DMS79 treated with DMSO at 0.1 percent for 48 hours (cell line): Measurements from ENCODE around the gene MAGI2.
"Not testable (repeated sequence)": the region's sequence is repeated elsewhere in the genome, so short reads cannot be mapped to it uniquely, and the experiment has no call there.

Source experiments
- DNase-seq: peaks from one replicate; lab custom pipeline; 2025; lab: John Stamatoyannopoulos, UW

MAGI2 gene

DNA sequence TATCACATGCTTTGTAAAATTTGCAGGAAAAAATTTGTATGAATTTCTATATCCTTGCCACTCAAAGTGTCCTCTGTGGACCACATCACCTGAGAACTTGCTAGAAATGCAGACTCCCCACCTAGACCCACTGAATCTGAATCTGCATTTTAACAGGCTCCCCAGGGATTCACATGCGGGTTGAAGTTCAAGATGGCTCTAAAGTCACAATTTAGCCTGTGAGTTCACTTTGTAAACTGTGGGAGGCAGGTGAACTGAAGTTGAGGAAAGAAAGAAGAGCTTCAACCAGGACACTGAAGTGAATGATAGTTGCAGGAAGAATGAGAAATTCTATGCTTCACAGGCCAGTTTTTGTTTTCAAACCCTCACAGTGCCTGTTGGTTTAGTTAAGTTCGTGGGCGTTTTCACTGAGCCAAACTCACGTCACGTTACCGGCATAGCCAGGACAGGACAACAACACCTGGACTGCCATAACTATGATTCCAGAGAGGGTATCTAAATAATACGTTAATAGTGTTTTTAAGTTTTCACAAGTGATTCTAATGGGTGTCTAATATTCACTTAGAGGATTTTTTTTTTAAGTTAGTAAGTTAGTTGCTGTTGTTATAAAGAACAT is 1414.9 kb downstream of the MAGI2 start:
- no peak for DNase-seq

DNA sequence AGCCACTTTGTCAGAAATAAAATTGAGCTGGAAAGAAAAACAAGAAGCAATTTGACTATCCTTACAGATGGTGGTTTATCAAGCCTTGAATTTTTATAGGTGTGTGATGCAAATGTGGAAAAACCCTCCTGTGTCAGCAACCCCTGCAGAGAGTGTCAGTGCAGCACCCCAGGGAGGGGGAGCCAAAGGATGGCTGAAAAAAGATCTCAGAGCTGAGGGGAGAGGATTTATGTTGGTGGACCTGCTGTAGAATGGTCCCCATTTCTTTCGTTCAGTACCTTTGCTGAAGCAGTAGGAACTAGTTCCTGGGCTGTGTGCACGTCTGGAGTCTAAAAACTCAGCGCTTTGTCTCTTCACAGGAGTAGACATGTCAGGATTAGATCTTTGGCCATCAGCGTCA is 1415.9 kb downstream of the MAGI2 start:
- no peak for DNase-seq

DNA sequence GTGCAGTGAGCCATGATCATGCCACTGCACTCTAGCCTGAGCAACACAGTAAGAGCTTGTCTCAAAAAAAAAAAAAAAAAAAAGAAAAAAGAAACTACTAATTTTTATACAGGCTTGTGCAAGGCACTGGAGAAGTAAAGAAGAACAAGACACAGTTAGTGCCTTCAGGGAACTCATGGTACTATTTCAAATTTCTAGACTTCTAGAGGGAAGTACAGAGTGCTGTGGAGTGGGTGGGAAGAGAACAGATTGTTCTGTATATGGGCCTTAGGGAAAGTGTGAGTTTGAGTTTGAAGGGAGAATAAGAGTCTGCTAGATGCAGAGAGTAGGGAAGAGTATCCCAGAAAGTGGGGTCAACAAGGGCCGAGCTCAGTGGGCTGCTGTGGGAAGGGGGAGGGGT is 1420.1 kb downstream of the MAGI2 start:
- no peak for DNase-seq

DNA sequence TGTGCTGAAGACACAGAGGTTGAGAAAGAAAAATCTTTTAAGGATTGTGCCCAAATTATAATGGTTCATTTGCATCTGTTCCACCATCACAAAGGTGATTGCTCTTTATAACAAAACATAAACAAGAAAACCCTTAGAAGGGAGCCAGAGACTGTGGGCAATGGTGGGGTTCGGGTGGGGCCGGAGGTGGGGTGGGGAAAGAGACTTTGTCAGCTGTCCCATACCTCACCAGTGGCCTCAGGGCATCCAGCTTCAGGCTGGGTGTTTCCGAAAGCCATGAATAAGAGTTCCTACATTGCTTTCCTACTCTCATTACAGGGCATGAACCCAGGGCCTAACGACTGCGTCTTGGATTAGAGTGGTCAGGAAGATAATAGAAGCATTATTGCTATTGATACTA is 1427.0 kb downstream of the MAGI2 start:
- no peak for DNase-seq

DNA sequence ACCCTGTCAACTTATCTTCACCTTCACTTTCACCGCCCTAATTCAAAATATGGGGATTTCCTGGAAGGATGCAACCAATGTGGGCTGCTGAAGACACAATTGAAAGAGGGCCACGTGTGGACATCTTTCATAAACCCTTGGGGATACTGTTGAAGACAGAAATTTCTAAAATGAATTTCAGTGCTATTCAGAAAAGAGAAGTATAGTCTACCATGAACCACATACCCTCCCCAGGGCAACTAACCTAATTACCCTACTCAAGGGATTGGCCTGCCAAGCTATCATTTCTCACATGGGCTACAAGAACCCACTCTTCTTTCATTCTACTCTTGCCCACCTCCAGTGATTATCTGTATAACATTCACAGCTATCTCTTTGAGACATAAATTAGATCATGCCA is 1428.9 kb downstream of the MAGI2 start:
- DNase-seq, result no peak

DNA sequence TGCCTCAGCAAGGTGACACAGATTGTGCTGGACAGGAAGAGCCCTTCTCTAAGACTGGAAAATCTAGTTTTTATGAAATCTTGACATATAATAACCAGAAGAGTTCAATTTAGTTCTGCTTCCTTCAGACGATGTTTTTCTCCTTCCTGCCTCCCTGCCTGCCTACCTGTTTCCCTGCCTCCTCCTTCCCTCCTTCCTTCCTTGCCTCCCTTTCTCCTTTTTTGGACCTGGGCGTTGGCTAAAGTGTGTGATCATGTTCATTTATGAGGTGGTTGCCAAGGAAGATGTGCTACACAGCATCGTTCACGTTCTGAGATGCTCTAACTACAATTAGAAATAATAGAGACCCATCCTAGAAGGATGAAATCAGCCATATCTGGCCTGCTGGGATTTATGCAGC is 1430.3 kb downstream of the MAGI2 start:
- no peak for DNase-seq

DNA sequence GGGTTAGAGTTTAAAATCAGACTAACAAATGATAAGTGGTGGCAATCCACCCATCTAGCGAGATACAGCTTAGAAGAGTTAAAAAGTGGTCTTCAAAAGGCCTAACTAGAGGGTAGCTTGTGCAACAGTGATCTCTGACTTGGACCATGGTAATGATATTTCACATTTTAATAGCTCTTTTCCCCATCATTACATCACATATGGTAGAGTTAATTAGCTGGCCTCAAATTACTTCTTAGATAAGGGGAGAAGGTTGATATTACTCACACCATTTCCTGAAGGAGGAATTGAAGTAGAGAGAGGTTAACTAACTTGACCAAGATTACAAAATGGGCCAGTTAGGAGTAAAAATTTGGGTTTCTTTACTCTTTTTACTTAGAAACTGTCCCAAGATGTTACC is 1431.3 kb downstream of the MAGI2 start:
- DNase-seq, result no peak

DNA sequence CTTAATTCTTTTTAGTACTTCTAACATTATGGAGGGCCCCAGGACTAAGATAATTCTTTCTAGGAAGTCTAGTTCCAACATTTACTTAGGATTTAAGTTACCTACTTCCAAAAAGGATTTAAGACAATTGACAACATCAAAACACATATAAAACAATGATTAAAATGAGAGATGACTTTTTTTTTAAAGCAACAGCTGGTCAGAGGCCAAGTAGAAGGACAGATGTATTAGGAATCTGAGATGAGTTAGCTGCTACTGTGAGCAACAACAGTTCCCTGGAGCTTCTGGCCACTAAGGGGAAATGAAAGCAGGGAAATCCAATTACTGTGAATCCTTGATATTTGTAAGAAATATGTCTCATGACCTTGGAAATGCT is 1432.6 kb downstream of the MAGI2 start:
- no peak for DNase-seq

DNA sequence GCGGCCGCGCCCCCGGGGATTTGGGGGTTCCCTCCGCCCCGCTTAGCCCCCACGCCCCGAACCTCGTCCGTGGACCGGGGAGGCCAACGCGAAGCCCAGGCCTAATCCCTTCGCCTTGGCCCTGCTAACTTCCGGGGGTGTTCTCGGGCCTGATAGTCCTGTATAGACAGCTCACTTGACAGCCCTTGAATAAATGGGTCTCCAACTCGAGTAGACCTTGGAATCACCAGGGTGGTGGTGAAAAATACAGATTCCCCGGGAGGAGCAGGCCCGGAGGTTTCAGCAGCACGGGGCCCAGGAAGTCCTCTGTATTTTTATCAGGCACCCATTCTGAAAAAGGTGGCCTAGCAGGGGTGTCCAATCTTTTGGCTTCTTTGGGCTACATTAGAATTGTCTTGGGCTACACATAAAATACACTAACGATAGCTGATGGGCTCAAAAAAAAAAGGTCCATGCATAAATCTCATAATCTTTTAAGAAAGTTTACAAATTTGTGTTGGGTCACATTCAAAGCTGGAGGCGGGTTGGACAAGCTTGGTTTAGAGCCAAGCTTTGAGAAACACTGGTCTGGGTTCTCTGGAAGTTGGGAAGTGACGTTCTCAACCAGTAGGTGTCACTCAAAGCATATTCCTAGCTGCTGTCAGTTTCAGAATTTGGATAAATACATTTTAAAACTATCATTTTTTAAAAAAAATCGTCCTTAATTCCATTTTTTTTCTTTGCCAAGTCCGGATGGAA is 1433.2 kb downstream of the MAGI2 start:
- DNase-seq, result peak; percentile 78

DNA sequence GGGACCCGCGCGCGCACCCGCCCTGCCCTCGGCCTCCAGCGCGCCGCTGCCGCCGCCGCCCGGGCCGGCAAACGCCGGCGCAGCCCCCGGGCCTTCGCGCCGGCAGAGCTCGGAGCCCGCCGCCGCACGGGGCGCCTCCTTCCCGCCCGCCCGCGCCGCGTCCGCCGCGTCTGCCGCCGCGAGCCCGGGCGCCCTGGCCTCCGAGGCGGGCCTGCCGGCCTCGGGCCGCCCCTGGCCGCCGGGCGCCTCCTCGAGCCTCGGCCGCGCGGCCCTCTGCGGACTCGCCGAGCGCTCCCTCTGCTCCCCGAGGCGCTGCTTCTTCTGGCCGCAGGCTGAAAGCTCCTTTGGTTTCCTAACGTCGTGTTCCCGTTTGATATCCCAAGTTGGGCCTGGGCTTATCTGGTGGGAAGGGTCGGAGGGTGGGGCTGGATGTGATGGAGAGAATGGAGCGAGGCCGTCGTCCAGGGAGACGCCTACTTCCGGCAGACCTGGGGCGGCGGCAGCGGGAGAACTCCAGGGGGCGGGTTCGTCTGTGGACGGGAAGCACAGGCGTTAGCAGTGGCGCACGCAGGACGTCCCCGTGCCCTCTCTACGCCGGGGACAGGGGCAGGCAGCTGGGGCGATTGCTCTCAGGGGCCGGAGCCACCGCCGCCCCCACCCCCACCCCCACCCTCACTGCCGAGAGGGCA is 1433.9 kb downstream of the MAGI2 start:
- DNase-seq, result peak; percentile 83

DNA sequence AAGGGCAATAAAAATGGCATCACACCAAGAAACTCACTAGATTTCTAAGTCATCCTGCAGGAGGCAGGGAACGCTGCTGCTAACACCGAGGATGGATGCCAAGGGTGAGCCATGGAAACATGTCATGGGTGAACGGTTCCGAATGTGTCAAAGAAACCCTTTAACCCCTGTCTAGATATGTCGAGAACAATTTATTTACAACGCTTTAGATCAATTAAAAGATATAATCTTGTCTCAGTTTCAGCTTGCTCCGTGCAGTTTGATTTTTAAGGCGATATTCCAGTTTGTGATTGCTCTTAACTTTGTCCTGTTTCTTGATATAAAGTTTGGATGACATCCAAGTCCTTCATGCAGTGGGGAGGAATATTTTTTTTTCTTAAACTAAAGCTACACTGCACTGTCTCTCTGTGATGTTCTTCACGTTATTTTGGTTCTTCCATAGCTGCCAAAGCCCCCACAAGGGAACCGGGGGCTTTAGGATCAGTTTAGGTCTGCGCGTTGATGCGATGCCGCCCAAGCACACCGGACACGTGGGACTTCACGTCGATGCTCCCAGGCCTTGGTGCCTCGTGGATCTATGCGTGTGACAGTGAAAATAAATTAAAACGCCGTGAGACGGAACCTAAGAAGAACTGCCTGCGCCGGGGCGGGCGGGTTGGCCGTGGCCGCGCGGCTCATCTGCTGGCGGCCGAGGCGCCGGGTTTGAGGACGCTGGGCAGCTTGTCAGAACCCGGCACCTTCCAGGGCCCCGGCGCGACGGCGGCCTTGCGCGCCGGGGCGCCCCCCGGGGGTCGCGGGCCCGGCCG is 1434.6 kb downstream of the MAGI2 start:
- peak; percentile 71 for DNase-seq

DNA sequence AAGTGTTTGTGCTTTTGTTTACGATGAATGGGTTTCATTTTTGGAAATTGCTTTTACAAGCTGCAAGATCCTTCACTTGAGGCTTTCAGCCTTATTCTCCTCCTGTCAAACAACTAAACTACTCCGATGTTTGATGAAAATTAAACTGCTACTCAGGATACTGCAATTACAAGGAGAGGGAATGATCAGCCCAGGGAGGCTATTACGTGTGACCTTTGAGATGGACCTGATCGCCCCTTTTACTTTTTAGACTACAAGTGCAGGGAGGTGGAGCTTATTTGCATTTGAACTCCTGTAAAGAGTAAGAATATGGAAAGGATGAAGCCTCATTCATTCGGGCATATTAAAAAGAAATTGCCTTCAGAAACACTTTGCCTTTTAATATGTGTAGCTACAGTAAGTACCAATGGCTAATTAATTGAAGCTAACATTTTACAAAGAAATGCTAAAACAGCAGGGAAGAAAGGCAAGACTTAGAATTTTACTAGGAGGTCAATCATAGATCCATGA is 1435.8 kb downstream of the MAGI2 start:
- no peak for DNase-seq

DNA sequence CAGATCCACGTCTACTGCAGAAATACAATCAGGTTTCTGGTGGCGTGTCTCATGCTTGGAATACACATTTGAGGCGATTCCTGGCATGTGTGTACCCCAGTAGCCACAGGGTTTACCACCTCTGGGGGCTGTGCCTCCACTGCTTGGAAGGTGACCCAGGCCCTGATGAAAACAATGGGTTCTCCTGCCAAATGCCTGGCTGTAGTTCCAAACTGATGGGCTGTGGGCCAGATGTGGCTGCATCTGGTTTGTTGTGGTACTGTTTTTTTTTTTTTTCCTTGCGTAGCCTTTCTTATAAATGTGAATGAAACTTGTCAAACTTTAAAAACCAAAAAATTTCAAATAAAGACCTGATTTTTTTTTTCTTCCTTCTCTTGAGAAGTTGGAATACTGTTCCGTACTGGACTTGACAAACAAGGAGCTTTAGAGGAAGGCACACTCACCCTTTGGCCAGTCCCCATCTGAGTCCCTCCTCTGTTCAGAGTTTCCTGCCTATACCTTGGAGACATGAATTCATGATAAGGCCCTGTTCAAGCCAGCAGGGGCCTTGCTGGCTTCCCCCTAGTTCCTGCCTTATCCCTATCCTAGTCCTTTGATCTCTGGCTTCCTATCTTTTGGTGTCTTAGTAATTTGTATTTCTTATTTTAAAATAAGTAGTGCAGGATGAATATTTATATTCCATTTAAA is 1437.8 kb downstream of the MAGI2 start:
- DNase-seq, result no peak

DNA sequence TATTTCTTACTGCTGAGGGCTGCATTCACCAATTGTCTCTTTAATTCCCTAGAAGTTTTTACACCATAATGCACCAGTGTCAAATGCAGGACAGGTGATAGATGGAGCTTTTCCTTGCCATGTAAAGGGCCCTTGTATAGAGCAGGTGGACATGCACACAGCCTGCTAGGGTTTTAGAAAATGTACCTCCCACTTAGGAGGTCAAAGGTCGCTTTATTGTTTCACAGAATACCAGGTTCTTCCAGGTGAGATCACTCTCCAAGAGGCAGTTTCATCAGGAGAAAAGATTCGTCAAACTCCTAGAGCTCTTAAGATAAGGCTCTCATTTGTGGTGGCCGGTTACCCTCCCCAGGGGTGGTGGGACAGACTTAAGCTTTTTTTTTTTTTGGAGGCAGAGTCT is 1439.1 kb downstream of the MAGI2 start:
- no peak for DNase-seq

DNA sequence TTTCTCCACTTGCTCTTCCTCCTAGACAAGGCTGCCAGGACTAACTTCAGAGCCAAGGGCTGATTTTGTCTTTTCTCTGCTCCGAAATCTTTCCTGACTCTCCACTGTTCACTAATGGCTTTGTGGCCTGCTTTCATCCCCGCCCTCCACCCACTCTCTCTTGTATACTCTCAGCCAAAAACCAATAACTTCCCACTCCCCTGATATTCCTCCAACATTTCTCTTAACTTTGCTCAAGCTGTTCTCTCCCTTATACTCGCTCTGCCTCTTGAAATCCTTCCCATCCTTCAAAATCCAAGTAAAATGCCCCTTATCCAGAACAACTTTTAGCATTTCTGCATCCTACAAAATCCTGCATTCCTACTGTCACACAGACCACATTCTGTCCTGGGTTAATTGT is 1440.1 kb downstream of the MAGI2 start:
- DNase-seq, result no peak

DNA sequence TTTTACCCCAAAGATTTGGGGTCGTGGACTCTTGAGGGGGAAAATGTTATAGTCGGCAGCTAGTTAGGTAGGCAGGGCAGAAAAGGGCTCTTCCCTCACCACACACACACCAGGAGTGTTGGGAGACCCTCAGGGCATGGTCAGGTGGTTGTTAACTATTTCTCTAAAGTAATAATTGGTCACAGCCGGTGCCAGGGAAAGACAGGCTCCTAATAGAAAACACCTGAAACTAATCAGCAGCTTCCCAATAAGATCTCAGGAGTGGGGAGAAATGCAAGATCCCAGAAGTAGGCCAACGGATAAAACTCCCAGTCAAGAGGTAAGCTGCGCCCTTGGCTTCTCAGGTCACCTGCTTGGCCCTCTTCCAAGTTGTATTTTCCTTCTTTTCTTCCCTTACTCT is 1441.8 kb downstream of the MAGI2 start:
- DNase-seq, result peak; percentile 7

DNA sequence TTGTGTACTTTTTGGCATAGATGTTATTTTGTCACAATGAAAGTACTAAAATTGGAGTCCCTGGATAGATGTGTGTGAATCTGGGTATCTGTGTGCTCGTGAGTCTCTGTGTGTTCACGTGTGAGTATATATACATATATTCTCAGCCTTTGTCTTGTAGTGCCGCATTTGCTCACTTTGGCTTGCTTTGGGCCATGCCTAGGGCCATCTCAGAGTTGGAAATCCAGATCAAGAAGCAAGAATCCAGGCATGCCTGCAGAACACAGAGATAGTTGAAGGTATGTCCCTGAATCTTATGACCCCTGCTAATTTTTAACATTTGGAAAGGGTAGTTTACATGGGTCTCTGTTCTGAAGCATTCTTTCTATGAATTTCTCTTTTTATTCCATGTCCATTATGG is 1446.2 kb downstream of the MAGI2 start:
- DNase-seq, result no peak

DNA sequence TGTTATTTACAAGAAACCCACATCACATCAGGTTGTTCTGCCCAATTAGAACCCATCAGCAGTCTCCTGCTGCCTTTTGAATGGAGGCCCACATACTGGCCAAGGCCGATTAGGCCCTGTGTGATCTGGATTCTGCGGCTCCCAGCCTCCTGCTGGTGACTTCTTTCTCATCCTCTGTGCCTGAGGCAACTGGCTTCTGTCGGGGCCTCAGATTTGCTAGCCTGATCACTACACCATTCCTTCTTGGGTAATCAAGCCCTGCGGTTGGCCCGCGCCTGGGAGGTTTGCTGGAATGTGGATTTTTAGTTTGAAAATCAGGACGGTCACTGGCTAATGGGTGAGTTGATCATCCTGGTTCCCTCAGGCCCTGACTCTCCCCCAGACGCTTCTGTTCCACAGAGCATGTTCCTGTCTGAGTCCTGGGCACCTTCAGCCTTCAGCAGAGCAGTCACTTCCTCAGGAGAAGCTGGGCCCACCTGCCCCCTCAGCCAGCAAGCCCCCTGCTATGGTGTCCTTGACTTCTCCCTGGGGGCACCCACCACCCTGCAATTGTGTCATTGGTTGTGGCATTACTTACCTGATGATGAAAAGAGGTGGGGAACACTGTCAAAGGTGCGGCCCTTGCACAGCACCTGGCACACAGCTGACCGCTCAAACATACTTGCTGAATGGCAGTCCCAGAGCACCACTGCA is 1447.3 kb downstream of the MAGI2 start:
- DNase-seq, result no peak

DNA sequence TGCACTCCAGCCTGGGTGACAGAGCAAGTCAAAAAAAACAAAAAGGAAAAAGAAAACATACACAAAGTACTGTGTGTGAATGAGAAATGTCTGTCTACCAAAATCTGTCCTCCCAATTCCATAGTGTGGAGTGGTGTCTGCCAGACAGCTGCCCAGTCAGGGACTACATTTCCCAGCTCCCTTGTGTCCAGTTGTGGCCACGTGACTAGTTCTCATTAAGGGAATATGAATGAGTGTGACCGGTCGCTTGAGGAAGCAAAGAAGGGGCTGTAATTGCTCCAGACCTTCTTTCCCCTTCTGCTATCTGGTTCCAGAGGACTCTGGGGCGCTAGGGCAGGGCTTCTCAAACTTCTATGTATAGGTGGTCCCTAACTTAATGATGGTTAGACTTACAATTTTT is 1450.8 kb downstream of the MAGI2 start:
- DNase-seq, result no peak

DNA sequence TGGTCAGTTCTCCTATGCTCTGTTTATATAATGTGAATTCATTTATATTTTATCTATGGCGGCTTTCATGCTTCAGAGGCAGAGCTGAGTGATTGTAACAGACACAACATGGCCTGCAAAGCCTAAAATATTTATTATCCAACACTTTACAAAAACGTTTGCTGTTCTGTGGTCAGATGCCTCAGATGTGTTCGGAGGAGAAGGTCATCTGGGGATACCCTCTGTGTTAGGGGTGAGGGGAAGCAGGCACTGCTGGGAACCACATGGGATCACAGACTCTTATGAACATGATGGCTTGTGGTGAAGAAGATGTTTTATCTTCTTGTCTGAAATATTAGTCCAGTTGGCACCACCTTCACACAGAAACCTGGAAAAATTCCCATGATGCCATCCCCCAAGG is 1451.4 kb downstream of the MAGI2 start:
- no peak for DNase-seq

DNA sequence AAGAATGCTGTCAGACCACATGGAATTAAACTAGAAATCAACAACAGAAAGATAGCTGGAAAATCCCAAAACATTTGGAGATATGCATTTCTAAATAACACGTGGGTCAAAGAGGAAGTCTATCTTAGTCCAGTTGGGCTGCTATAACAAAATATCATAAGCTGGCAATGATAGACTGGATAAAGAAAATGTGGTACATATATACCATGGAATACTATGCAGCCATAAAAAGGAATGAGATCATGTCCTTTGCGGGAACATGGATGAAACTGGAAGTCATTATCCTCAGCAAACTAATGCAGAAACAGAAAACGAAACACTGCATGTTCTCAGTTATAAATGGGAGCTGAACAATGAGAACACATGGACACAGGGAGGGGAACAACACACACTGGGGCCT is 1454.3 kb downstream of the MAGI2 start:
- not testable (repeated sequence) for DNase-seq
